Cardiac septum (tissue), 1 donor: ENCODE data around the gene ADCY5. TPM values are rescaled to one million over a fixed set of nuclear protein-coding genes. Genes with fewer than 3 reads are reported as not detected.
"Not testable (repeated sequence)": the region's sequence is repeated elsewhere in the genome, so short reads cannot be mapped to it uniquely, and the experiment has no call there.

Experiments
- DNase-seq: peaks from one replicate; pipeline ENCODE4 v3.0.0-alpha.2; 2020; ENCODE audit warnings: low spot score
- intact Hi-C: fragments of 100-400 bp; cut with DNase I; formaldehyde crosslinking; loops from one replicate; pipeline ENCODE4 v1.14.0; 2022
- long read RNA-seq: library from polyadenylated mRNA; unstranded; transcript quantifications from one replicate; pipeline ENCODE4 v2.0.0, GENCODE V29; 2021
- total RNA-seq: library from RNA; stranded (reverse); fragmentation: NEBNext Ultra II Directional; extraction: Animal tissue kit (Norgen Biotek cat#: 25700); gene quantifications from one replicate; pipeline ENCODE4 v1.2.1, GENCODE V29; 2021
- donor health status: DM: no; HTN: no; CAD: no.

The ADCY5 gene
- 192 TPM for total RNA-seq
- long read RNA-seq, full-length matches to known transcripts: 75 of 346 reads
- long read RNA-seq, partial matches to known transcripts: 160 of 346 reads
- long read RNA-seq, other reads (novel, unspliced or antisense): 111 of 346 reads

DNA sequence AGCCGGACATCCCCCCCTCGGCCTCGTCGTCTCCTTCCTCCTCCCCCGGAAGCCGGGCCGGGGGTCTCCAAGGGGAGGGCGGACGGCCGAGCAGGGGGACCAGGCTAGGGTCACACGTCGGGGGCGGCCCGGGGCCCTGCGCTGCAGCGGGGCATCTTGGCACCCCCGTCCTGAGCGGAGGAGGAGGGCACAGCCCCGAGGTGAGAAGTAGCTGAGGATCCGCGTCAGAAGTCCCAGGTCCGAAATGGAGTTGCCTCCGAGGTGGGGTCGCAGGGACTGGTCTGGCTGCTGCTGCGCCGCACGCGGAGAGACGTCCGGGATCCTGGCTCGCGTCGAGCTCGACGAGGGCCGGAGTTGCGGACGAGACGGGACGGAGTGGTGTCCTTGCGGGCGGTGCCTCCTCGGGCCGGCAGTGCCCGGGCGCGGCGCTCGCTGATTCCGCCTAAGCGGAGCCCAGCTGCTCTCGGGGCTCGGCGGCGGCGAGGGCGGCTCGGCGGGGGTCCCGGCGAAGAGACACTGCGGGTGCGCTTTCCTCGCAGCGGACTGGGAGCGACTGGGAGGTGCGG, at the start of gene ADCY5:
TSS of gene ADCY5 (minus strand) at position 555 of the 566 bp plus-strand sequence. CDS start at position 10, 545 bp downstream.
- intact Hi-C loops: loop anchor here (2.0 to 5.0 kb wide), 3 partner anchors 40 to 101 kb away; no protein-coding TSS in a partner anchor
- no peak for DNase-seq

DNA sequence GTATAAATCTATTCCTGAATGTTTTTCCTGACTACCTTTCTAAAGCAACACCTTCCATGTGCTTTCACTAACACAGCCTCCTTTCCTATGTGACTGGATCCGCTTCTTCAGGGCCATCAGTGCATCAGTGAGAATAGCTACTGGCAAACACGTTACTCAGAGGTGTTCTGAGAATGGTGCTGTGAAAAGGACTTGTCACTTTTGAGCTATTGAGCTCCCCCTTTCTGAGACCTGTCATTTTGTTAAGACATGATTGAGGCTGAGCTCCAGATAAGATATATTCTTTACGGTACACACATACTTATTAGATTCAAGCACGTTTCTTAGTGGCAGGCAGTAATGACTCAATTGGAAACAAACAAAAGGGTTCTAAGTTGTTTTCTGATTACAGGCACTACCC, 45.0 kb upstream of the ADCY5 start:
- intact Hi-C loops: no loop called here
- no peak for DNase-seq

DNA sequence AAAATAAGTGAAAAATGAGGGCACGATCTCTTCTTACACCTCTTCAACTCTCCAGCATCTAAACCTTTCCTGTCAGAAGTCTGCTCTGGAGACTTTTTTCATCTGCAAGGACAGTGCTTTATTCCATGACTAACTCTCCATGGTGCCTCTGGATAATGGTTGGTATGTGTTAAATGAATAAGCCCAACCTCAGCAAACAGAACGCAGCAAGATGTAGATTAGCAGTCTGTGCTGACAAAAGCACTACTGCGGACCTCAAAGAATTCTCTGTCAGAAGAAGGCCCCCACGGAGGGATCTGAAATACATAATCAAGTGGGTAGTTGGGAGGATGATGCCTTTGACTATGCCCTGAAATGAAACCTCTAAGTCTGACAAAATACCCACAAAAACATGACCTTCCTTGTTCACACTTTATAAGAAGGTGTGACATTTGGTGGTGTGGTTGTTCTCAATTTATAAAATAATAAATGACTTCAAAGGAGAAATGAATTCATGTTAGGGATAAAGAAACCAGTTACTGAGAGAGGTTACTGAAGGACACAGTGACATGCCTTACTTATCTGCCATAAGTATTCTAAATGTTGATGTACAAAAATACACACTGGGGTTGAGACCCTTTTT, 43.2 kb upstream of the ADCY5 start:
- intact Hi-C loops: no loop called here
- no peak for DNase-seq

DNA sequence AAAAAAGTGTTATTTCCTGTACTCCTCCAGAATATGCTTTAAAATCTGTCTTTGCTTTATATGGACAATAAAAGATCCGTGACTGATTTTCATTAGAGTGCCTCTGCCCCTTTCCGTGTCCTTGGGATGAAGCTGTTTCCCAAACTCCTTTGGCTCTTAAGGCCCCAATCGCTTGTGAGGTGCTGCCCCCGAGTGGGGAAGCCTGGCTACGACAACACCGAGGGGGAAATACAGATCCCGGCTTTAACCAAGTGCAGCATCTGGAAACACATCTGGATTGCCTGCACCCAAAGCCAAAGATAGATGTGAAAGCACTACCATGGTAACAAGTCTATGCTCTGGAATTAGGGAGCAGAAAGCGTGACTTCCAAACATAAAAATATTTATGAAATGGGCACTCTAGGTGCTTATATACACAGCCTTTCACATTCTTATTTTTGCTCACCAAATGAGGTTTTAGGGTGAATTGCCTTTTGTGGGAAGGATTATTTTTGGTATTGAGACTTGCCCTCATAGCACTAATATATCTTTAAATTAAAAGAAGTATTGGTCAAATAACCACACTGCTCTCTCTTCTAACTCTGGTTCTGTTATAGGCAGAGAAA, 40.6 kb upstream of the ADCY5 start:
- intact Hi-C loops: loop anchor here (1.0 to 2.0 kb wide), 2 partner anchors 41 to 161 kb away; partner anchors contain the start of gene ADCY5
- DNase-seq: no peak

DNA sequence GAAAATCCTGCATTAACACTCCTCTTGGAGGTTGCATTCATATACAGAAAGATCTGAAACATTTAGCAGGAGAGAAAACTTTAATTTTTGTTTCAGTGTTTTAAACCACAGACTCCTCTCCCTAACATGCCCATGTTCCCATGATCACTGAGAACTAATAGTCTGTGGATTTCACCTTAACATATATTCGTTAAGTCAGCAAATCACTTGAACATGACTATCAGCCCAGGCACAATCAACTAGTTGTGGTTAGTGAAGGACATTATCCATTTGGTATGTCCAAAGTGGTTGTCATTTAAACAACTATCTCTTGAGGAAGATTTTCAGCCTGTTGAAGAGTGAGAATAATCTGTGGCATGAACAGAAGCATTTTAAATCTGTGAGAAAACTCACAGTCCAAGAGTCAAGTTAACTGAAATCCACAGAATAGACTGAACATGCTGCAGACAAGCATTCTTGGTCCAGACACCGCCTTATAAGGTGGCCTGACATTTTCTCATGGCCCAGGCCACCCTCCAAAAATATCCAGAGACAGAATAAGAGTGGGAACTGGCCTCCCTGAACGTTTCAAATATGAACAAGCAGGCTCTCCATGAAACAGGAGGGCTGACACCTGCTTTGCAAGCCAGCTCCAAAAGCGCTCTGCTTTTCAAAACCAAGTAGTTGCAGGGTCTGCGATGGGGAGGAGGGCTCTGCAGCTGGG, 39.9 kb upstream of the ADCY5 start:
- intact Hi-C loops: loop anchor here (1.0 to 2.0 kb wide), 2 partner anchors 40 to 160 kb away; partner anchors contain the start of gene ADCY5

DNA sequence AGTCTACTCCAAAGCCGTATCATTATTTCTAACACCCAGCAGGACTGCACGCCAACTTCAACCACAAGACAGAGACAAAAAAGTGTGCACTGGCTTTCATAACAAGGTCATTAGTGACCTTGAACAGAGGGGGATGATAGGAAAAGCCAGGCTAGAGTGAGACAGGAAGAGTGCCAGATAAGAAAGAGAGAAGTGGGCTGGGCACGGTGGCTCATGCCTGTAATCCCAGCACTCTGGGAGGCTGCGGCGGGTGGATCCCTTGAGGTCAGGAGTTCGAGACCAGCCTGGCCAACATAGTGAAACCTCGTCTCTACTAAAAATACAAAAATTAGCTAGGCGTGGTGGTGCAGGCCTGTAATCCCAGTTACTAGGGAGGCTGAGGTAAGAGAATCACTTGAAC, 38.2 kb upstream of the ADCY5 start:
- intact Hi-C loops, DNase-seq: not testable (repeated sequence)

More for the DNA sequence above, 39.9 kb upstream of the ADCY5 start:
- DNase-seq: no peak

DNA sequence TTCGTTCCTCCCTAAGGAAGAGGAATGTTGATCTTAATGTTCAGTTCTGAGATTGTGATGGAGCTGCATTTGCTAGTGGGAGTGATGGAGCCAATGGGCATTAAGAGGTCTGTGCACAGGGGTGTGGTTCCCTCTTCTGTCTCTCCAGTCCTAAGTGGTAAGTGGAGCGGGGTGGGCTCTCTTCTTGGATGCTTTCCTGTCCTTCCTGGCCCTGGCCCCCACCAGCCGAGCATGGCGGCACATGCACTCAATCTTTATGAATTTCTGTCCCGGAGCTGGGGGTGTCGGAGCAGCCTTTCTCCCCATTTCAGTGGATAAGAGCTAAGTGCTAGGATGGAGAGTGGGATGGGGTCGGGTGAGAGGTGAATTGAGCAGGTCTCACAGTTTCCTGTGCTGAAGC, 37.6 kb upstream of the ADCY5 start:
- intact Hi-C loops: no loop called here
- DNase-seq: no peak

DNA sequence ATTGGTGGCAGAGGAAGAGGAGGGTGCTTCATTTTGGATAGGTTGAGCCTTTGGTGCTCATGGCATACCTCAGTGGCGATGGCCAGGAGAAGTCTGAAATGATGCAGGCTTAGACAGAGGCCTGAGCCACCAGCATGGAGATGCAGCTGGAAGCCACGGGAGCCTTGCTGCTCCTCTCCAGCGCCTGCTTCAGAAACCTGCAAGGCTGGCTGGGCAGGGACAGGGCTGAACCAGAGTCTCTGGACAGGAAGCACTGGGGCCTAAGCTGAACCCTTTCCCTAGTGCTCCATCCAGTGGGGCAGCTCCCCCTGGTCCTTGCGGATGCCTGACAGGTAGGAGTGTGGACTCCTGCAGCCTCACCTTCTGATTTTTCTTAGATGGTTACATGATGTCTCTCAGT, 36.7 kb upstream of the ADCY5 start:
- intact Hi-C loops: no loop called here
- no peak for DNase-seq

DNA sequence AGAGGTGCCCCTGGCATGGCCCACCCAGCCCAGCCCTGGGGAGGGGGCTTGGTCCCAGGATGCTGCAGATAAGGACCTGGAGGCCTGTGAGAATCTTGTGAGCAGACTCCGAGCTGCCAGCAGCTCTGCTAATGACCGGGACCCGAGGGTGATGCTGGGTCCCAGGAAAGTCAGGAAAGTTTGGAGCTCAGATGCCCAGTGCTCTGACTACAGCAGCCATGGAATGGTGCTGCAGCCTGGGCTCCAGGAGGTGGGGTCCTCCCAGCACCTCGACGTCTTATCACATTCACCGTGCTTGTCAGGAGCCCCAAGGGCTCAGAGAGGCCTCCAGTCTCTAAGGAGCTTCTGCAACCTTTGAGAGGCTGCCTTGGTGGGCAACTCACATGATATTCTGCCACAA, 34.3 kb upstream of the ADCY5 start:
- no peak for DNase-seq
- intact Hi-C loops: no loop called here

DNA sequence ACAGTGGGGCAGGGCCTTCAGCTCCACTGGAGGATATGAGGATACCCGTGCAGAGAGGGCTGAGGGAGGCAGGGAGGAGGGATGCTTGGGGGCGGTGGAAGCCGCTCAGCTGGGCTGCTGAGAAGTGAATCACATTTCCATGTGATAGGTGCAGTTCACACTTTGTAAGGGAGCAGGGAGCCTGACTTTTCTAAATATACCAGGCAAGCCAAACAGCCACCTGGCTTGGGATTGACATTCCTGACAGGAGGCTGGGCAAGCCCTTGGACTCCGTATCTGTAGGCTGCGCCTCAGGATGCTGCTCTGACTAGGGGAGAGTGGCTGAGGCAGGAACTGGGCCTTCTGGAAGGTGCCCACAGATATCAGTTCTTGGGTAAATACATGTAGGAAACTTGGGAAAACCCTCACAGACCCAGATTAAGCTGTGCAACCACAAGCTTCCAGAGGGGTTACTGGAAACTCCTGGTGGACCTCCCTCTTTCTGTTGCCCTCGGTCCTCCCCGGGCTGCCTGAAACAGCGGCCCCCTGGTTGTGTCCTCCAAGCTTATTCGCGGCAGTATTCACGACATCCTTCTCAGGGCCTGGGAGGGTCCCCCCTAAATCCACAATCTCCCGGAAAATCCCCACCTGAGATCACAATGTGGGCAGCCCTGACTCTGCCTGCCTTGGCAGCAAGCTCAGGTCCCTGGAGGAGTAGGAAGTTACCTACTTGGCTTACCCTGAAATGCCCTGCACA, 33.0 kb upstream of the ADCY5 start:
- intact Hi-C loops: no loop called here
- DNase-seq: no peak

DNA sequence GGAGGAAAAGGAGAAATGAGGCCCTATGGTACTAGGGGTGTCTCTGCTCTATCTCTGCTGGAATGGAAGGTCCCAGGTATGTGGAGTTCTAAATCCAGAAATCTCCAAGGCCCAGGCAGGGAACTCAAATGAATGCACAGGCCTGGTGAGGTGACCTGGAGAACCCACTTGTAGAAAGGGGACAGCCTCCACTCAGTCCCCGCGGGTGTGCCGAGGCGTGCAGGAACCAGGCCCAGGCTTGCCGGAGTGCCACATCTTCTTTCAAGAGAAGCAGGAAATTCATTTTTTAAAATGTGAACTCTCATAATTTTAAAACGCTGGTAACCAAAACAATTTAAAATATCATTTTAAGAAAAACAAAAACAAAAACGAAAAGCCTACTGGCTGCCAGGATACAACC, 32.2 kb upstream of the ADCY5 start:
- intact Hi-C loops: no loop called here
- DNase-seq: no peak

DNA sequence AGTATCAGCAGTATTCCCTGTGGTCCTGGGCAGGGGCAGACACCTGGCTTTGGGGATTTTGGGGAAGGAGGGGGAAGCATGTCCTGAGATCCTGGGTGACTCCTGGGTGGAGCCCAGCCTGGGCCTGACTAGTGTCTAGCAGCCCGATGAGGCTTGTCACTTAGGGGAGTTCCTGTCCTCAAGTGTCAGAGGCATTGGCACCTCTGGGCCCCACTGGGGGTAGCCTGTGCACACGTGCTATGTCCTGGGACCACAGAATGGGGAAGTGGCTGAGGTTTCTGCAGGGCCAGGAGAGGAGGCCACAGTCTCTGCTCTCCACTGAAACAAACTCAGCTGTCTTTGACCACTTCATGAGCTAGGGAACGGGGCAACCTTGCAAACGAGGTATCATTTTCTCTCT, 31.5 kb upstream of the ADCY5 start:
- DNase-seq: no peak
- intact Hi-C loops: no loop called here

DNA sequence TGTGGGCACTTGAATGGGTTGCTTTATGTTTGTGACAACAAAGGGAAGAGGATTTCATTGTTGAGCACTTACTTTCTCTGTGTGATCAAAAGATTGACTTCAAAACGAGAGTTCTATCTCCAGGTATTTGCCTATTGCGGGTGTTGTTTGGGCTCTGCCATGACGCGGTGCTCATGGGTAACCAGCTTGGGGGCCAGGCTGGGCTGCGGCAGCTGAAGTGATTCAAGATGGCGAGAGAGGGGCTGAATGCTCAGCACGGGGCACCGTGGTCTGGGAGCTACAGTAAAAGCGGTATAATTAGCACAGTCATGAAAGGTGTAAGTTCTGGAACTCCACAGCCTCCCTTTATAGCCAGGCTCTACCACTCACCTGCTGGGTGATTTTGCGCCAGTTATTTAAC, 31.0 kb upstream of the ADCY5 start:
- intact Hi-C loops: no loop called here
- DNase-seq: no peak

DNA sequence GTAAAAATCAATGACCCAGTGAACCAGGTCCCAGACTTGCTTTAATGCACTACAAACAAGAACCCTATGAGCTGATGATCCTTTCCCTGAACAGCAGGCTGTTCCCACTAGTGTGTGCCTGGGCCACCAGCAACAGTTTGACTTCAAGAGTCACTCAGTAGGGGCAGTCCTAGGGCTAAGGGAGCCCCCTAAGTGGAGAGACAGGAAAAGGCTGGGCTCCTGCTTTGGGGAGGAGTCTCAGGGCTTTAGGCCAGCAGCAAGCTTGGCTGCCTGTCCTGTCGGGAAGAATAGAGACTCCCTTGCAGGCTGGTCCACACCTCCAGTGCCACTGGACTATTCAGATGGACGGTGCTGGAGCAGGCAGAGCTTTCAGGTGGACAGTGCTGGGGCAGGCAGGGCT, 29.4 kb upstream of the ADCY5 start:
- intact Hi-C loops: no loop called here
- DNase-seq: no peak

DNA sequence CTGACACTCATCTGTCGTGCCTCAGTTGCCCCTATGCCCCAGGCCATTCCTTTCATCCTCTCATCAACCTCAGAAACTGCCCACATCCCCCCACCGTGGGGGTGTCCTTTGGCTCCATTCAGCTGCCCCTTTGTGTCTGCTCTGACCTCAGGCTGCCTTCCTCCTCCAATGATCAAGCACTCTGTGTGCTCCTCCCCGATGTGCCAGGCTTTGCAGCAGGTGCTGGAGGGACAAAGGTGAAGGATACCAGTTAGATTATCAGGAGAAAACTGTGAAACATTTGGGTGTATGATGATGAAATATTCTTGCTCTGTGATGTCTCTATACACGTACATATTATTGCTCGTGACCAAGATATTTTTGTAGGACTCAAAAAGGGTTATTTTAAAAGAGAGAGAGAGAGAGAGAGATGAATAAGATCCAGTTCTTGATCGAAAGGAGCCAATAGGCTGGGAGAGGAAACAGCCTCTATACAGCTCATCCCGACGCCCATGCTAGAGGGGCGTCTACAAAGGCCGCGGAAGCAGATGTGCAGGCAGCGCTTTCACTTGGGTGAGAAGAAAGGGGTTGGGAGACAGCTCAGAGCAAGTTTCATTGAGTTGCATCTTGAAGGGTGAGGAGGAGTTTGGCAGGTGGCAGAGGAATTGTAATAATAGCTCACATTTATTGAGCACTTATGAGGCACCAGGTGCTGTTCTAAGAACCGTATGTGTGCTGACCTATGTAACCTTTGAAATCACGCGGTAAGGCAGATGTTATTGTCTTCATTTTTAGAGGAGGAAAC, 28.3 kb upstream of the ADCY5 start:
- DNase-seq: no peak
- intact Hi-C loops: no loop called here

DNA sequence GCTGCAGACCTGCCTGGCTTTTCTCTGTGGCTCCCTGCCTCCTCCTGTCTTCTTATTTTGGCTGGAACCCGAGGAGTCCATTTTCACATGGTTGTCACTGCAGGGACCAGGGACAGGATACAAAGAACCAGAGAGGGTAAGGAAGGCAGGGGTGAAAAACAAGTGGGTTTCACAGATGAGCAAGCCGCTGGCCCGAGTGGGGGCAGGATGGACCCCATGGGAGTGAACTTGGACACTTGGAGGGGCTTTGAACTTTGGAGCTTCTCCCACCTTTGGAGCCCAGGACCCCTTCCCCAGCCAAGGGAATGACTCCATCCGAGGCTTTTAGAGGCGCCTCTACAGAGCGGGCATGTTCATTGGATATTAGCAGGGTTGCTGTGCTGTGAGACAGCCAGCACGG, 26.9 kb upstream of the ADCY5 start:
- intact Hi-C loops: no loop called here
- no peak for DNase-seq

DNA sequence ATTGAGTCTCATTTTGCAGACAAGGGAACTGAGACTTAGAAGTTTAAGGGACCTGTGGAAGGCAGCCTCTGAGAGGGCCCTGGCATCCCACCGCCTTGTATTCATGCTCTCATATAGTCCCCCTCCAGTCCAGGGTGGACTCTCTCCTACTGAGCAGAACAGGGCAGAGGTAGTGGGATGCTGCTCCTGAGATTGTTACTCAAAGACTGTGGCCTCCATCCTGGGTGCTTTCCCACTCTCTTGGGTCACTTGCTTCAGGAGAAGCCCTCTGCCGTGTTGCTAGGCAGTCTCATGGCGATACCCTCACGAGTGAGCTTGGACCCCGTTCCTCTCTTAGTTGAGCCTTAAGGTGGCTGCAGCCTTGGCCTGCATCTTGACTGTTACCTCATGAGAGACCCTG, 22.2 kb upstream of the ADCY5 start:
- intact Hi-C loops: no loop called here
- DNase-seq: no peak

DNA sequence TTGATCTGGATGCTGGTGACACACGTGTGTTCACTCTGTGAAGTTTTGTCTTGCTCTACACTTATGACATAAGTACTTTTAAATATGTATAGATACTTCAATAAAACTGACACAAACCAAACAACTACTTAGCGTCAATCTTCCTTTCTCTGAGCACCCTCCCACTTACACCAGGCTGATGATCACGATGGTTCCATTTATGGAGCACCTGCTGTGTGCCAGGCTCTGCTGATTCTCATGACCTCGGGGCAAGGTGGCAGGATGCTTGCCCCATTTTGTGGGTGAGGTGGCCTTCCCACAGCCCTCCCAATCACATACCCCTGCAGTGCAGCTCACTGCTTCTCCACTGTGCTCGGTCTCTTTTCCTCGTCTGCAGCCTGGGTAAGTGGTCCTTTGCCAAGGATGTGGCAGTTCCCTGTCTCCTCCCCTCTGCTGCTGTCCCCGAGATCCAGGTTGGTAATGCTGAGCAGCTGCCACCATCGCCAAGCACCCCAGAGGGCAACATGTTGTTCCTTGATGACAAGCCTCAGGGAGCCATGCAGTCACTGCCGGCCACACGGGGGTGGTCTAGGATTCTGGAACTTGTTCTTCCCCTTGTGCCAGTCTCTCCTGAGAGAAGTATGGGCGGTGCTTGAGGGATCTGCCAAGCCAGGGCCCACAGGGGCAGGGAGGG, 20.6 kb upstream of the ADCY5 start:
- no peak for DNase-seq
- intact Hi-C loops: no loop called here
